ENCODE data around the gene VPS35L.
A peak's percentile ranks its signal among the peaks of the same experiment; 100 is the strongest.

The VPS35L gene

DNA sequence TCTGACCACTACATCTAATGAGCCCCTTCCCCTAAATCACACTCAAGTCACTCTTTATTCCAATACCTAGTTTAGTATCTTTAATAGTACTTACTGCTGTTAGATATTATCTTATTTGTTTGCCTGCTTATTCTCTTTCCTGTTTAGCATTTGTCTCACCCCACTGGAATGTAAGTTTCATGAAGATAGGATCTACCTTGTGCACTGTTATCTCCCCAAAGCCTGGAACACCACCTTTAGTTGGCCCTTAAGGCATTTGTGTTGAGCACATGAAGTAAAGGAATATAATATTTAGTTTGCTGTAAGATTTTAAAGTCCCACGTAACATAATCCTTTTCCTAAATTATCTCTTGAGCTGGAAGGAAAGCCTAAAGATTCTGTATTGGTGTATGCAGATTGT, 50.2 kb downstream of the VPS35L start:
- Histone ChIP-seq H4K8ac (ENCODE audit: low read depth, low read length) (peak overlapping the region; percentile 43), H3K18ac (ENCODE audit: low read length) (no peak overlapping the region), H3K79me1 (ENCODE audit: low read length) (peaks cover 20% of the 10 kb centered on the region), H3K14ac (ENCODE audit: low read length) (peak overlapping the region; percentile 16), H3K9me3 (ENCODE audit: insufficient read depth, low read depth, low read length) (no peaks in the 10 kb centered on the region), H2BK120ac (ENCODE audit: insufficient read depth, low read length, poor library complexity) (peak overlapping the region; percentile 81), H3K23ac (ENCODE audit: low read length) (no peak overlapping the region), H3K4me2 (ENCODE audit: low read length) (peak overlapping the region; percentile 39), H3K9ac (ENCODE audit: low read length) (no peak overlapping the region), H3K27me3 (ENCODE audit: insufficient read depth, low read length) (no peaks in the 10 kb centered on the region), H3K4me3 (ENCODE audit: low read depth, low read length) (no peak overlapping the region), H4K12ac (ENCODE audit: low read depth, low read length) (no peak overlapping the region), H3K79me2 (ENCODE audit: control insufficient read depth, insufficient read depth, low read length, poor library complexity) (peaks cover 4% of the 10 kb centered on the region), H4K91ac (ENCODE audit: low read depth, low read length) (peak overlapping the region; percentile 61), H2AK5ac (ENCODE audit: low read length) (no peak overlapping the region), H2AFZ (ENCODE audit: insufficient read depth, low read length, poor library complexity) (no peak overlapping the region), H2BK12ac (ENCODE audit: low read length) (no peak overlapping the region), H3K27ac (ENCODE audit: low read depth, low read length) (peak overlapping the region; percentile 98), H3K36me3 (ENCODE audit: control insufficient read depth in 1 of 2, insufficient read depth in 2 of 2, low read length in 2 of 2) (peaks cover 2 to 6% of the 10 kb centered on the region in 2 experiments), H3K4ac (ENCODE audit: low read depth, low read length) (no peak overlapping the region), H2BK5ac (ENCODE audit: low read depth, low read length, poor library complexity) (peak overlapping the region; percentile 89), H3K4me1 (ENCODE audit: control insufficient read depth in 1 of 2, insufficient read depth in 2 of 2, low read length in 2 of 2) (peaks cover 10 to 18% of the 10 kb centered on the region in 2 experiments)
- no CpG with 5 or more reads among the region's 1 CpG for WGBS (ENCODE audit: extremely low coverage, insufficient coverage, insufficient read length)
- peak; percentile 34 to 91 for DNase-seq

DNA sequence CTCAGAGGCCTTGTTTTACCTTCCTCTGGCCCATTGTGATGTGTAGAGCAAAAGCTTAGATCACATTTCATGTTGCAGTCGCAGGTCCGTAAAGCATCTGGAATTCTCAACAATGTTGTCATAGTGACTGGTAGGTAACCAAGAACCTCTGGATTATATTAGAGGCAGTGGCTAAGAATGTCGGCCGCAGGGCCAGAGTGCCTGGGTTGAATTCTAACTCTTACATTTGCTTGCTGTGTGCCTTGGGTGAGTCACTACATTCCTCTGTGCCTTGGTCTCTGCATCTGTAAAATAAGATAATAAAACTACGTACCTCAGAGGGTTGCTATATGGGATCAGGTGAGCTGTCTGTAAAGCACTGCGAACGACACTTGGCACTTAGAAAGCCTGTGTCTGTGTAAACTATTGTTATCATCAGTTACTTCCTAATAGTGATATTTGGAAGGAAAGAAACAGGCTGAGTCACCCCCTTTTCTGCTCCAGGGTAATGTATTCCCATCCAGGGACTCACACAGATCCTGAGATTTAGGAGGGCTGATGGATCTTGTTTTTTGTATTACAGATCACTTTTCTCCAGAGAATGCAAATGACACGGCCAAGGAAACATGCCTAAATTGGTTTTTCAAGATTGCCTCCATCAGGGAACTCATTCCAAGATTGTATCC, 52.2 kb downstream of the VPS35L start:
- Histone ChIP-seq H2BK120ac (ENCODE audit: insufficient read depth, low read length, poor library complexity) (no peak overlapping the region), H4K12ac (ENCODE audit: low read depth, low read length) (no peak overlapping the region), H2BK5ac (ENCODE audit: low read depth, low read length, poor library complexity) (no peak overlapping the region), H3K79me2 (ENCODE audit: control insufficient read depth, insufficient read depth, low read length, poor library complexity) (peaks cover 4% of the 10 kb centered on the region), H3K27me3 (ENCODE audit: insufficient read depth, low read length) (no peaks in the 10 kb centered on the region), H3K14ac (ENCODE audit: low read length) (no peak overlapping the region), H3K4ac (ENCODE audit: low read depth, low read length) (no peak overlapping the region), H2AFZ (ENCODE audit: insufficient read depth, low read length, poor library complexity) (no peak overlapping the region), H3K4me1 (ENCODE audit: control insufficient read depth in 1 of 2, insufficient read depth in 2 of 2, low read length in 2 of 2) (peaks cover 10 to 18% of the 10 kb centered on the region in 2 experiments), H2BK12ac (ENCODE audit: low read length) (no peak overlapping the region), H3K4me2 (ENCODE audit: low read length) (peak overlapping the region; percentile 11), H4K8ac (ENCODE audit: low read depth, low read length) (no peak overlapping the region), H3K27ac (ENCODE audit: low read depth, low read length) (peak overlapping the region; percentile 98), H2AK5ac (ENCODE audit: low read length) (no peak overlapping the region), H3K9me3 (ENCODE audit: insufficient read depth, low read depth, low read length) (no peaks in the 10 kb centered on the region), H3K4me3 (ENCODE audit: low read depth, low read length) (no peak overlapping the region), H3K18ac (ENCODE audit: low read length) (no peak overlapping the region), H3K23ac (ENCODE audit: low read length) (no peak overlapping the region), H3K36me3 (ENCODE audit: control insufficient read depth in 1 of 2, insufficient read depth in 2 of 2, low read length in 2 of 2) (peaks cover 2 to 7% of the 10 kb centered on the region in 2 experiments), H3K9ac (ENCODE audit: low read length) (no peak overlapping the region), H4K91ac (ENCODE audit: low read depth, low read length) (no peak overlapping the region), H3K79me1 (ENCODE audit: low read length) (peaks cover 20% of the 10 kb centered on the region)
- WGBS (ENCODE audit: extremely low coverage, insufficient coverage, insufficient read length): no CpG with 5 or more reads among the region's 8 CpGs
- DNase-seq: peak; percentile 97 to 99

GRCh38 chr16:19609359-19609758, 53.9 kb downstream of the VPS35L start:
- H2AK5ac ChIP-seq (ENCODE audit: low read length): peak overlapping the region; percentile 73
- peak overlapping the region; percentile 52 for H2BK12ac ChIP-seq (ENCODE audit: low read length)
- H2BK120ac ChIP-seq (ENCODE audit: insufficient read depth, low read length, poor library complexity): peak overlapping the region; percentile 82
- H3K14ac ChIP-seq (ENCODE audit: low read length): peak overlapping the region; percentile 45
- no peak overlapping the region for H3K4me2 ChIP-seq (ENCODE audit: low read length)
- no peak overlapping the region for H3K4me3 ChIP-seq (ENCODE audit: low read depth, low read length)
- peak overlapping the region; percentile 32 for H3K18ac ChIP-seq (ENCODE audit: low read length)
- H3K79me1 ChIP-seq (ENCODE audit: low read length): peaks cover 18% of the 10 kb centered on the region
- H3K4me1 ChIP-seq (ENCODE audit: control insufficient read depth in 1 of 2, insufficient read depth in 2 of 2, low read length in 2 of 2): peaks cover 13 to 23% of the 10 kb centered on the region in 2 experiments
- peaks cover 4% of the 10 kb centered on the region for H3K79me2 ChIP-seq (ENCODE audit: control insufficient read depth, insufficient read depth, low read length, poor library complexity)
- no peak overlapping the region for H3K9ac ChIP-seq (ENCODE audit: low read length)
- H3K27me3 ChIP-seq (ENCODE audit: insufficient read depth, low read length): no peaks in the 10 kb centered on the region
- H2BK5ac ChIP-seq (ENCODE audit: low read depth, low read length, poor library complexity): no peak overlapping the region
- H3K23ac ChIP-seq (ENCODE audit: low read length): no peak overlapping the region
- H4K91ac ChIP-seq (ENCODE audit: low read depth, low read length): peak overlapping the region; percentile 64
- H2AFZ ChIP-seq (ENCODE audit: insufficient read depth, low read length, poor library complexity): no peak overlapping the region
- no peaks in the 10 kb centered on the region for H3K9me3 ChIP-seq (ENCODE audit: insufficient read depth, low read depth, low read length)
- H3K27ac ChIP-seq (ENCODE audit: low read depth, low read length): peak overlapping the region; percentile 1
- DNase-seq: peak; percentile 46 to 64
- peaks cover 2 to 11% of the 10 kb centered on the region in 2 experiments for H3K36me3 ChIP-seq (ENCODE audit: control insufficient read depth in 1 of 2, insufficient read depth in 2 of 2, low read length in 2 of 2)
- peak overlapping the region; percentile 67 for H4K12ac ChIP-seq (ENCODE audit: low read depth, low read length)
- no peak overlapping the region for H4K8ac ChIP-seq (ENCODE audit: low read depth, low read length)
- no CpG with 5 or more reads among the region's 5 CpGs for WGBS (ENCODE audit: extremely low coverage, insufficient coverage, insufficient read length)
- no peak overlapping the region for H3K4ac ChIP-seq (ENCODE audit: low read depth, low read length)

- H3K27me3 ChIP-seq (ENCODE audit: insufficient read depth, low read length): no peaks in the 10 kb centered on the region
- H3K4ac ChIP-seq (ENCODE audit: low read depth, low read length): no peak overlapping the region
- peaks cover 16% of the 10 kb centered on the region for H3K79me1 ChIP-seq (ENCODE audit: low read length)
- H3K9me3 ChIP-seq (ENCODE audit: insufficient read depth, low read depth, low read length): no peaks in the 10 kb centered on the region
- H3K36me3 ChIP-seq (ENCODE audit: control insufficient read depth in 1 of 2, insufficient read depth in 2 of 2, low read length in 2 of 2): peaks cover 2 to 13% of the 10 kb centered on the region in 2 experiments
- no peak for DNase-seq
- no peak overlapping the region for H4K8ac ChIP-seq (ENCODE audit: low read depth, low read length)
- peaks cover 4% of the 10 kb centered on the region for H3K79me2 ChIP-seq (ENCODE audit: control insufficient read depth, insufficient read depth, low read length, poor library complexity)
- H2BK5ac ChIP-seq (ENCODE audit: low read depth, low read length, poor library complexity): no peak overlapping the region
- no peak overlapping the region for H3K14ac ChIP-seq (ENCODE audit: low read length)
- no peak overlapping the region for H3K9ac ChIP-seq (ENCODE audit: low read length)
- no peak overlapping the region for H3K27ac ChIP-seq (ENCODE audit: low read depth, low read length)
- H3K18ac ChIP-seq (ENCODE audit: low read length): no peak overlapping the region
- no CpG with 5 or more reads among the region's 13 CpGs for WGBS (ENCODE audit: extremely low coverage, insufficient coverage, insufficient read length)
- H3K4me1 ChIP-seq (ENCODE audit: control insufficient read depth in 1 of 2, insufficient read depth in 2 of 2, low read length in 2 of 2): peaks cover 13 to 21% of the 10 kb centered on the region in 2 experiments
- peak overlapping the region; percentile 25 for H2BK12ac ChIP-seq (ENCODE audit: low read length)
- H4K12ac ChIP-seq (ENCODE audit: low read depth, low read length): no peak overlapping the region
- H2AFZ ChIP-seq (ENCODE audit: insufficient read depth, low read length, poor library complexity): no peak overlapping the region
- H3K23ac ChIP-seq (ENCODE audit: low read length): no peak overlapping the region
- no peak overlapping the region for H3K4me3 ChIP-seq (ENCODE audit: low read depth, low read length)
- H4K91ac ChIP-seq (ENCODE audit: low read depth, low read length): no peak overlapping the region
- no peak overlapping the region for H2AK5ac ChIP-seq (ENCODE audit: low read length)
- no peak overlapping the region for H3K4me2 ChIP-seq (ENCODE audit: low read length)
- no peak overlapping the region for H2BK120ac ChIP-seq (ENCODE audit: insufficient read depth, low read length, poor library complexity)
Observed at GRCh38 chr16:19610200-19610599, 54.7 kb downstream of the VPS35L start.
